HUES48 (cell line): Measurements from ENCODE around the gene SCNN1A.
"Not testable (repeated sequence)": the region's sequence is repeated elsewhere in the genome, so short reads cannot be mapped to it uniquely, and the experiment has no call there.

Experiments used
- H3K27ac ChIP-seq: one replicate; pipeline ENCODE4 v1.7.0; 2013; ENCODE audit warnings: low read depth, low read length, inconsistent platforms
- H3K27me3 ChIP-seq: 2 replicates; pipeline ENCODE4 v1.6.1; 2013; ENCODE audit warnings: mild to moderate bottlenecking, low read length; ENCODE audit not compliant: control insufficient read depth, insufficient read depth
- H3K36me3 ChIP-seq: 2 replicates; pipeline ENCODE4 v1.6.1; 2013; ENCODE audit warnings: low read length; ENCODE audit not compliant: control insufficient read depth, insufficient read depth
- H3K4me1 ChIP-seq: 2 replicates; pipeline ENCODE4 v1.6.1; 2013; ENCODE audit warnings: mild to moderate bottlenecking, low read length; ENCODE audit not compliant: control insufficient read depth, insufficient read depth
- H3K4me3 ChIP-seq: 2 replicates; pipeline ENCODE4 v1.5.1; 2013; ENCODE audit warnings: mild to moderate bottlenecking, low read depth, low read length
- H3K9ac ChIP-seq: 2 replicates; pipeline ENCODE4 v1.6.1; 2013; ENCODE audit warnings: mild to moderate bottlenecking, low read depth, low read length, moderate library complexity
- H3K9me3 ChIP-seq: 2 replicates; pipeline ENCODE4 v1.6.1; 2013; ENCODE audit warnings: low read length; ENCODE audit not compliant: control insufficient read depth, insufficient read depth

Gene SCNN1A

GRCh38 chr12:6343518-6343917, 31.8 kb downstream of the SCNN1A start:
- Histone ChIP-seq H3K4me3 (no peak overlapping the region), H3K36me3 (peaks cover 11% of the 10 kb centered on the region), H3K27me3 (no peaks in the 10 kb centered on the region), H3K9ac (no peak overlapping the region), H3K27ac (peak overlapping the region; percentile 46), H3K4me1 (peaks cover 34% of the 10 kb centered on the region), H3K9me3 (no peaks in the 10 kb centered on the region)

DNA sequence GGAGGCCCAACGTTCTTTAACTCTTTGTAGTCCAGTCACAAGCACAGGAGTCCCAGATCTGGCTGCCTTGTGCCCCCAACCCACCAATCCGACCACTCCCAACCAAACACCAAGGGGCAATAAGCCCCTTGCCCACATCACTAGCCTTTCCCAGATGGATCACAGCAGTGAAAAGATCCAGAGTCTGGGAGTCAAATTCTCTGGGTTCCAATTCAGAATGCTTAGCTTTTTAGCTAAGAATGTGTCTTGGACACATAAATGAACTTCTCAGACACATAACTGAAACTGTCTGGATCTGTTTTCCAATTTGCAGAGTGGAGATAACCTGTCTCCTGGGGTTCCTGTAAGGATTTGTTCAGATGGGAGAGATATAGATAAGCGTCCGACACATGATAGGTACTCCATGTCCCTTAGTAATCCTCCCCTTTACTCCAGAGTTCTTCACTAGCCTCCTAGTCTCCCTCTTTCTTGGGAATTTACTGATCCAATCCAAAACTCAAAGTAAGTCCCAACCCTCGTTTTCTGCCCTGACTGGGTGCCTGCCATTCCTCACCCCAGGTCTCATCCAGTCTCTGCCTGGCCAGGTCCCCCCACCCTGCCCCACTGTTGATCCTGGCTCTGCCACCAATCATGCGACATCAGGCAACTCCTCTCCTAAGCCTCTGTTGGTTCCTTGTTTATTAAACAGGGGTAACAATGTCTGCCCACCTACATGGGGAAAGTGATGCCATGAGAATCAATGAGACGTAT, 33.0 kb downstream of the SCNN1A start:
- Histone ChIP-seq H3K27me3 (no peaks in the 10 kb centered on the region), H3K27ac (peak overlapping the region; percentile 52), H3K9ac (no peak overlapping the region), H3K4me1 (peaks cover 46% of the 10 kb centered on the region), H3K36me3 (peaks cover under 1% of the 10 kb centered on the region; the same call in 1 of the 2 replicates), H3K9me3 (no peaks in the 10 kb centered on the region), H3K4me3 (peak overlapping the region; percentile 85)

- Histone ChIP-seq H3K9ac (peak within 1 kb of the TSS; percentile 68), H3K36me3 (no peaks in the 10 kb centered on the region), H3K4me1 (peaks cover 52% of the 10 kb centered on the region), H3K4me3 (peak within 1 kb of the TSS; percentile 85), H3K9me3 (no peaks in the 10 kb centered on the region), H3K27ac (peak within 1 kb of the TSS; percentile 87), H3K27me3 (no peaks in the 10 kb centered on the region)
These were observed 33.8 kb downstream of the SCNN1A start, which contains the start of gene TNFRSF1A for GRCh38 chr12:6341417-6342139. TSS of gene TNFRSF1A (minus strand) at chr12:6342076. CDS start at chr12:6341814, 262 bp downstream.

- Histone ChIP-seq H3K27ac (peak overlapping the region; percentile 87), H3K4me3 (peak overlapping the region; percentile 85), H3K4me1 (peaks cover 55% of the 10 kb centered on the region), H3K27me3 (no peaks in the 10 kb centered on the region), H3K9ac (peak overlapping the region; percentile 68), H3K36me3 (no peaks in the 10 kb centered on the region), H3K9me3 (no peaks in the 10 kb centered on the region)
These were observed 34.5 kb downstream of the SCNN1A start for GRCh38 chr12:6340745-6341416.

GRCh38 chr12:6340032-6340638, 35.2 kb downstream of the SCNN1A start:
- peak overlapping the region; percentile 37 for H3K27ac ChIP-seq
- H3K9me3 ChIP-seq, result no peaks in the 10 kb centered on the region
- H3K27me3 ChIP-seq, result no peaks in the 10 kb centered on the region
- 0 out of 2 replicates have a peak overlapping the region, but pooled peaks have one; percentile 68 for H3K9ac ChIP-seq
- no peaks in the 10 kb centered on the region for H3K36me3 ChIP-seq
- H3K4me1 ChIP-seq, result peaks cover 62% of the 10 kb centered on the region
- H3K4me3 ChIP-seq, result peak overlapping the region; percentile 85

- H3K9ac ChIP-seq, result no peak overlapping the region
- H3K4me1 ChIP-seq, result peaks cover 67% of the 10 kb centered on the region
- H3K36me3 ChIP-seq, result peaks cover 5% of the 10 kb centered on the region
- no peaks in the 10 kb centered on the region for H3K27me3 ChIP-seq
- no peak overlapping the region for H3K27ac ChIP-seq
- H3K9me3 ChIP-seq, result no peaks in the 10 kb centered on the region
- H3K4me3 ChIP-seq, result peak overlapping the region; percentile 85; the same call in 1 of the 2 replicates
These were observed 36.4 kb downstream of the SCNN1A start for GRCh38 chr12:6338955-6339354.

DNA sequence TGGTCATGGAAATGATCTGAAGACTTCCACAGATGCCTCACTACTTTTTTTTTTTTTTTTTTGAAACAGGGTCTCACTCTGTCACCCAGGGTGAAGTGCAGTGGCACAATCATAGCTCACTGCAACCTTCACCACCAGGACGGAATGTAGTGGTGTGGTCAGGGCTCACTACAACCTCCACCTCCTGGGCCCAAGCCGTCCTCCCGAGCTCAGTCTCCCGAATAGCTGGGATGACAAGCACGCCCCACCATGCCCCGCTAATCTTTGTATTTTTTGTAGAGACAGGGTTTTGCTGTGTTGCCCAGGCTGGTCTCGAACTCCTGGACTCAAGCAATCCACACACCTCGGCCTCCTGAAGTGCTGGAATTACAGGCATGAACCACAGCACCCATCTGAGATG, 36.8 kb downstream of the SCNN1A start:
- H3K27ac ChIP-seq, H3K4me3 ChIP-seq: not testable (repeated sequence)
- H3K4me1 ChIP-seq, result peaks cover 66% of the 10 kb centered on the region

GRCh38 chr12:6337958-6338433, 37.4 kb downstream of the SCNN1A start:
- Histone ChIP-seq H3K9ac (no peak overlapping the region), H3K9me3 (no peaks in the 10 kb centered on the region)

More for the DNA sequence above, 36.8 kb downstream of the SCNN1A start:
- H3K9ac ChIP-seq, H3K27me3 ChIP-seq, H3K9me3 ChIP-seq, H3K36me3 ChIP-seq: not testable (repeated sequence)

GRCh38 chr12:6336889-6337853, 38.2 kb downstream of the SCNN1A start:
- peaks cover 58% of the 10 kb centered on the region for H3K4me1 ChIP-seq
- H3K4me3 ChIP-seq, result peak overlapping the region; percentile 49
- peaks cover 21% of the 10 kb centered on the region for H3K36me3 ChIP-seq
- H3K9me3 ChIP-seq, result no peaks in the 10 kb centered on the region
- peak overlapping the region; percentile 37 for H3K9ac ChIP-seq
- no peaks in the 10 kb centered on the region for H3K27me3 ChIP-seq
- H3K27ac ChIP-seq, result peak overlapping the region; percentile 93

More at GRCh38 chr12:6337958-6338433, 37.4 kb downstream of the SCNN1A start:
- peaks cover 63% of the 10 kb centered on the region for H3K4me1 ChIP-seq
- no peaks in the 10 kb centered on the region for H3K27me3 ChIP-seq
- peaks cover 14% of the 10 kb centered on the region for H3K36me3 ChIP-seq
- peak overlapping the region; percentile 93 for H3K27ac ChIP-seq
- H3K4me3 ChIP-seq, result no peak overlapping the region
